Motor neuron (in vitro differentiated cells): Measurements from ENCODE around the gene CREBBP. TPM values are rescaled to one million over a fixed set of nuclear protein-coding genes. Genes with fewer than 3 reads are reported as not detected.
A peak's percentile ranks its signal among the peaks of the same experiment; 100 is the strongest.
"Not testable (repeated sequence)": the region's sequence is repeated elsewhere in the genome, so short reads cannot be mapped to it uniquely, and the experiment has no call there.

ENCODE experiments used
- ATAC-seq, 8 experiments: fragments of 200-7000 bp; cut with Tn5 transposase; replicated peaks in 6 of 8; 2 replicates each; pipeline ENCODE4 v1.8.0; 2021; ENCODE audit warnings: mild to moderate bottlenecking in 8 of 8, moderate library complexity in 8 of 8
- H3K27ac ChIP-seq, 2 donors: fragments of 250-450 bp; sonication (Bioruptor Pico); 2 replicates each; pipeline ENCODE4 v1.9.0; 2021; ENCODE audit warnings: antibody characterized with exemption in 2 of 2, mild to moderate bottlenecking in 2 of 2, moderate library complexity in 1 of 2
- H3K4me1 ChIP-seq, 2 donors: fragments of 250-450 bp; sonication (Bioruptor Pico); replicated peaks in 1 of 2; 2 replicates each; pipeline ENCODE4 v1.6.1; 2021; ENCODE audit warnings: antibody characterized with exemption in 2 of 2, mild to moderate bottlenecking in 2 of 2, moderate library complexity in 1 of 2
- H3K4me3 ChIP-seq, 5 donors: fragments of 250-450 bp; sonication (Bioruptor Pico); 2 replicates each; pipeline ENCODE4 v1.9.0; 2021; ENCODE audit warnings: antibody characterized with exemption in 5 of 5, mild to moderate bottlenecking in 5 of 5, moderate library complexity in 4 of 5
- WGBS, 10 experiments: fragments of 450-650 bp; shearing (Covaris generic); methylation state at CpG; one replicate each; pipeline ENCODE4 v1.0.0; 2022; 5-methylcytosine and 5-hydroxymethylcytosine counted together
- in situ Hi-C, 9 experiments: fragments of 400-800 bp; cut with MboI; loops; one replicate each; pipeline ENCODE4 v1.15.0; 2021; ENCODE audit warnings: low sequenced_read_pairs in 9 of 9, low pct_unique_long_range_greater_than_20kb in 2 of 9; ENCODE audit not compliant: unreplicated experiment in 9 of 9
- total RNA-seq, 8 experiments: library from RNA; unstranded; fragments of 300-600 nt; gene quantifications; 2 replicates each; pipeline versions ENCODE4 v1.2.3 to v1.2.4, GENCODE V29; 2022

CREBBP gene
- total RNA-seq, 8 experiments from 2014 or later, result 12.1 to 92.4 (median 23.7) TPM

DNA sequence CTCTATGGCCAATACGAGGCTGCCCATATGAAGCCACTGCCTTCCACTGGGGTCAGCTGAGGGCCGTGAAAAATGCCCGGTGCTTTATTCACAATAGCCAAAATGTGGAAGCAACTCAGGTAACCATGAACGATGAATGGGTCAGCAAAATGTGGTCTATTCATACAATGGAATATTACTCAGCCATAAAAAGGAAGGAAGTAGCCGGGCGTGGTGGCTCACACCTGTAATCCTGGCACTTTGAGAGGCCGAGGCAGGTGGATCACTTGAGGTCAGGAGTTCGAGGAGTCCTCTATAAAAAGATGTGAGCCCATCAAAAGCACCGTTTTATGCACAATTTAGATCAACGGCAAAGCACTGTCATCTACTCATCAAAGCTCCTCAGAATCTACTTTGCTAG, 158.0 kb downstream of the CREBBP start:
- 60 to 100% (median 94%) methylated on average over 1 to 7 of the region's 10 CpGs; no CpG with 5 or more reads in 3 of the 10 experiments for WGBS, 10 experiments
- Histone ChIP-seq H3K4me3 (no peak overlapping the region), H3K27ac (no peak overlapping the region), H3K4me1 (peaks cover 5 to 6% of the 10 kb centered on the region in 2 donors)
- ATAC-seq, result no peak
- in situ Hi-C loops, result no loop called here

DNA sequence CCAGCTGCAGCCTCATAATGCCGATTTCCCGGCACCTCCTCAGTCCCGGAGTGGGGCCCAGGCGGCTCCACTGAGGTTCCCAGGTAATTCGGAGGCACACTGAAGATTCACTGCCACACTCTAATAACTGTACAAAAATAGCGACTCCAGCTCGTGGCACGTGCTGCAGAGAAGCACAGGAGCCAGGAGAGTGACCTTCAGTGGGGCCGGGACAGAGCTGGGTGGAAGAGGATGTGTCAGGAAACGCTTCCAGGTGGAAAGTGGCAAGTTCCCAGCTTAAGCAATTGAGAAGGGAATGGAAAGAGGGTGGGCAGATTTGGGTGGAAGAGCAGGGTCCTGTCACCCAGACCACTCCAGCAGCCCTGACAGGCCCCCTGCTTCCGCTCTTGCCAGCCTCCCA, 160.1 kb downstream of the CREBBP start:
- Histone ChIP-seq H3K4me3 (no peak overlapping the region), H3K27ac (no peak overlapping the region), H3K4me1 (peaks cover 10 to 12% of the 10 kb centered on the region in 2 donors)
- in situ Hi-C loops, result no loop called here
- 64 to 100% (median 83%) methylated on average over 1 to 9 of the region's 11 CpGs; no CpG with 5 or more reads in 4 of the 10 experiments for WGBS, 10 experiments
- ATAC-seq, result no peak

DNA sequence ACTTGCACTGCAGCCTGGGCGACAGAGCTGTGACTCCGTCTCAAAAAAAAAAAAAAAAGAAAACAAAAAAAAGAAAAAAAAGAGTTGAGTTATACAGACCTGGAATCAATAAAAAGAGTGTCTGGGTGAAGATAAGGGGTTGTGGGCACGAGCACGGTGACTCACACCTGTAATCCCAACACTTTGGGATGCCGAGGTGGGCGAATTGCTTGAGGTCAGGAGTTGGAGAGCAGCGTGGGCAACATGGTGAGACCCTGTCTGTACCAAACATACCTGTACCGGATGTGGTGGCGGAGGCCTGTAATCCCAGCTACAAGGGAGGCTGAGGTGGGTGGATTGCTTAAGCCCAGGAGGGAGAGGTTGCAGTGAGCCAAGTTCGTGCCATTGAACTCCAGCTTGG, 161.9 kb downstream of the CREBBP start:
- WGBS, 10 experiments, result 79 to 100% (median 94%) methylated on average over 1 to 10 of the region's 10 CpGs
- H3K4me1 ChIP-seq, result peaks cover 10 to 12% of the 10 kb centered on the region in 2 donors
- H3K4me3 ChIP-seq, result no peak overlapping the region
- in situ Hi-C loops, result no loop called here
- no peak for ATAC-seq
- H3K27ac ChIP-seq, result no peak overlapping the region

DNA sequence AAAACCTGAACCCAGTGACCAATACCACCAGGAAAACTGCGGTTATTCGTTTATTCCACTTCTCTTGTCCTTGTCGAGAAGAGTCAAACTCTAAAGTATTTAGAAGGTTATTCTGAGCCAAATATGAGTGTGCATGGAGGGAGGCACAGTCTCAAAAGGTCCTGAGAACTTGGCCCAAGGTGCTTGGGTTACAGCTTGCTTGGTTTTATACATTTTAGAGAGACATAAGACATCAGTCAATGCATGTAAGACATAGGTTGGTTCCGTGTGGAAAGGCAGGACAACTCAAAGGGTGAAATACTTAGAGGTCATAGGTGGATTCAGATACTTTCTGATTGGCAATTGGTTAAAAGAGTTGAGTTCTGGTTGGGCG, 162.5 kb downstream of the CREBBP start:
- H3K4me1 ChIP-seq, result peaks cover 10 to 12% of the 10 kb centered on the region in 2 donors
- ATAC-seq, result no peak
- peak overlapping the region; percentile 77 to 90 for H3K27ac ChIP-seq
- in situ Hi-C loops, result no loop called here
- peak overlapping the region; percentile 54 to 96 (median 90) for H3K4me3 ChIP-seq
- WGBS, 10 experiments, result 0 to 64% (median 37%) methylated on average over 1 to 5 of the region's 5 CpGs; no CpG with 5 or more reads in 3 of the 10 experiments

DNA sequence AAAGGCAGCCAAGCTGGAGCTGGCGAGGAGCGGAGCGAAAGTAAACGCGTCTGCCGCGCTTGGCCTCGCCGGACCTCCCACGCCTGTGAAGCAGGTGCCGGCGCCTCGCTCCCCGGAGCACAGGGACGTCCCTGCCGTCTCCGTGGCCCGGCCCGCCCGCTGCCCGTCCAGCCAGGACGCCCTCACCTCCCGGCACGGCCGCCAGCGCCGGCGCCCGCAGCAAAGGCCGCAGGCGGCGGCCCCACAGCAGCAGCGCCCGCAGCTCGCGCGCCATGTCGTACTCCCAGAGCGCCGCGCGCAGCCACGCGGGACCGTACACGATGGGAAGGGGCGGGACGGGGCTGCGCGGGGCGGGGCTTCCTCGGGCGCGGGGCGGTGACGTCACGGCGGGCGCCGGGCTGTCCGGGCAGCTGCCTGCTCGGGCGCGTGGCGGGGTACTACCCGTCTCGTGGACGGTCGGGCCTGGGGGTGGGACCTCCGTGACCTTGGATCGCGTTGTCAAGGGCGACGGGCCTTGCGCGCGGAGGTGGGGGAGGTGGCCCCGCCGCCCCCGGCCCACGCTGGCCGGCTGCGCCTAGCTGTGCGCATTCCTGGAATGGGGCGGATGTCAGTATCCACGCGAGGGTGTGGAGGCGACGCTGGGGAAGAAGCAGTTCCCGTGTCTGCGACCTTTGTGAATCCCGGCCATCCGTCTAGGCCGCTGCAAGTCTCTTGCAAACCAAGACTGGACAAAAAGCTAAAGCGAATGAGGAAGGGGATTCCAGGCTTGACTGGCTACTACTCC, 163.1 kb downstream of the CREBBP start, which contains the start of gene TRAP1:
TSS of gene TRAP1 (minus strand) at position 290 of the 784 bp plus-strand sequence. CDS start at position 274, 16 bp downstream.
- peaks cover 10 to 12% of the 10 kb centered on the region in 2 donors for H3K4me1 ChIP-seq
- WGBS, 10 experiments, result 0 to 2% (median 0%) methylated on average over 2 to 12 of the region's 95 CpGs; no CpG with 5 or more reads in 7 of the 10 experiments
- ATAC-seq, result peak; percentile 89 to 93 (median 91)
- in situ Hi-C loops, result no loop called here
- H3K4me3 ChIP-seq, result peak within 1 kb of the TSS; percentile 54 to 96 (median 90)
- peak within 1 kb of the TSS; percentile 77 to 90 for H3K27ac ChIP-seq

DNA sequence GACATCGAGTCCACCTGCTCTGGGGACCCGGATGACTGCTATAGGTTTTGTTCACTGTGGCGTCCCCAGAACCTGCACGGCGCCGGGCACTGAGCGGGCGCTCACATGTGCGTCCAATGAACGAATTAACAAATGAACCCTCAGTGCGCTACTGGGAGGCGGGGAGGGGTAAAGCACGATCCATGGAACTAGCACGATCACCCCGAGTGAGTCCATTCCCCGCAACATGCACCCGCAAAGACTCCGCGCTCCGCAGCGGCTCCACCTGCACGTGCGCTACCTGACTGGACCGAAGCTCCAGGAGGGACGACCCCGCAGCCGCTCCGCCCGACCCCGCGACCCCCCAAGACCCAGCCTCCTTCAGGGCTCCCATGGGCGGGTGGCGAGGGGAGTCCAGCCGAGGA, 163.7 kb downstream of the CREBBP start:
- Histone ChIP-seq H3K4me3 (peak overlapping the region; percentile 54 to 96 (median 90)), H3K27ac (peak overlapping the region; percentile 77 to 90)
- ATAC-seq, result peak; percentile 13 to 55 (median 18)

DNA sequence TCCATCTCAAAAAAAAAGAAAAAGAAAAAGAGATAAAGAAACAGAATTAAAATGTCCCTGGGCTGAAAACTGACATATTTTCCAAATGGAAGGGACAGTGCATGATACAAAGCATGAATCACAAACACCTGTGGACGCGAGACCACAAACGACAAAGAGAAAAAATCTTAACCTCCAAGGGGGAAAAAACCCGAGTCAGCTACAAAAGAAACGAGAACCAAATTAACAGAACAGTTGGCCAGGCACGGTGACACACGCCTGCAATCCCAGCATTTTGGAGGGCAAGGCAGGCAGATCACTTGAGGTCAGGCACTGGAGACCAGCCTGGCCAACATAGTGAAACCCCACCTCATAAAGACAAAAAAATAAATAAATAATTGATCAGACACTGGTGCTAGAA, 165.1 kb downstream of the CREBBP start:
- Histone ChIP-seq H3K4me1 (peaks cover 10 to 12% of the 10 kb centered on the region in 2 donors), H3K27ac (no peak overlapping the region), H3K4me3 (no peak overlapping the region)
- ATAC-seq, result no peak
- in situ Hi-C loops, result no loop called here
- WGBS, 10 experiments, result 33 to 100% (median 91%) methylated on average over 1 to 7 of the region's 7 CpGs; no CpG with 5 or more reads in 2 of the 10 experiments

More for the DNA sequence above, 163.7 kb downstream of the CREBBP start:
- in situ Hi-C loops, result no loop called here
- 0 to 3% (median 0%) methylated on average over 1 to 17 of the region's 34 CpGs; no CpG with 5 or more reads in 6 of the 10 experiments for WGBS, 10 experiments
- peaks cover 10 to 12% of the 10 kb centered on the region in 2 donors for H3K4me1 ChIP-seq

DNA sequence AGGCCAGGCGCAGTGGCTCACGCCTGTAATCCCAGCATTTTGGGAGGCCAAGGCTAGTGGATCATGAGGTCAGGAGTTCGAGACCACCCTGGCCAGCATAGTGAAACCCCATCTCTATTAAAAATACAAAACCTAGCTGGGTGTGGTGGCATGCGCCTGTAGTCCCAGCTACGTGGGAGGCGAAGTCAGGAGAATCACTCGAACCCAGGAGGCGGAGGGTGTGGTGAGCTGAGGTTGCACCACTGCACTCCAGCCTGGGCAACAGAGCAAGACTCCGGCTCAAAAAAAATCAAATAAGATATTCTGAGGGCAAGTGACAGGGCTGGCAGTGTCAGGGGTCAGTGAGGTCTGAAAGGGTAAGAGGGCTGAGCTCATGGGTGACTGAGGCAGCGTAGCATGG, 166.1 kb downstream of the CREBBP start:
- ATAC-seq, in situ Hi-C loops, H3K4me3 ChIP-seq, H3K27ac ChIP-seq: not testable (repeated sequence)
- WGBS, 10 experiments, result 81 to 100% (median 100%) methylated on average over 1 to 6 of the region's 10 CpGs; no CpG with 5 or more reads in 2 of the 10 experiments
- peaks cover 10 to 12% of the 10 kb centered on the region in 2 donors for H3K4me1 ChIP-seq

DNA sequence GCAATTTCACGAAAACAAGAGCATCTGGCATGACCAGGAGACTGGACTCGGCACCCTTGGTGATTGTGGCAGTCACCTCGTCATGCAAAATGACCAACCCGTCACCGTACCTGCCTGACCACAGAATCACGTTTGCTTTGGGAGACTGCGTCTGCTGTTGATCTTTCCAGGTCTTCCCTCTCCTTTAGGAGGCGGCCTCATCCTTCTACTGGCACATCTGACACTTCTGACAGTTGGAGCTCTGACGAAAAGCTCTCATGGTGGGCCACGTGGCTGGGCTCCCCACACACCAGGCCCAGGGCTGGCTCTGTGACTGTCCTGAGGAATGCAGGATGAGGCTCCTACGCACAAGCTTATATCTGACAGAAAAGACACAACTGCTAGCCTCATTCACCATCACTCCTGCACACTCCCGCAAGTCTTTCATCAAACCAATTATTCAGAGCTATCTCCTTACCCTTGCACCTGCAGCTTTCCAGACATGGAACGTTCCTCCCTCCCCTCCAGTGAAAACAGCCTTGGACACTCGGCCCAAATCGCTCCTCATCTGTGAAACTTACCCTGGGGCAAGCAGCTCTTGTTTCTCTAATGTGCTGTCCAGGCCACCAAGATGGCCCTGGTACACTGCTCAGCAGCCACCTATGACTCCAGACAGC, 166.8 kb downstream of the CREBBP start:
- ATAC-seq, result no peak
- Histone ChIP-seq H3K4me3 (no peak overlapping the region), H3K27ac (no peak overlapping the region), H3K4me1 (peaks cover 10 to 12% of the 10 kb centered on the region in 2 donors)
- 80 to 100% (median 96%) methylated on average over 1 to 8 of the region's 15 CpGs; no CpG with 5 or more reads in 3 of the 10 experiments for WGBS, 10 experiments
- in situ Hi-C loops, result no loop called here

DNA sequence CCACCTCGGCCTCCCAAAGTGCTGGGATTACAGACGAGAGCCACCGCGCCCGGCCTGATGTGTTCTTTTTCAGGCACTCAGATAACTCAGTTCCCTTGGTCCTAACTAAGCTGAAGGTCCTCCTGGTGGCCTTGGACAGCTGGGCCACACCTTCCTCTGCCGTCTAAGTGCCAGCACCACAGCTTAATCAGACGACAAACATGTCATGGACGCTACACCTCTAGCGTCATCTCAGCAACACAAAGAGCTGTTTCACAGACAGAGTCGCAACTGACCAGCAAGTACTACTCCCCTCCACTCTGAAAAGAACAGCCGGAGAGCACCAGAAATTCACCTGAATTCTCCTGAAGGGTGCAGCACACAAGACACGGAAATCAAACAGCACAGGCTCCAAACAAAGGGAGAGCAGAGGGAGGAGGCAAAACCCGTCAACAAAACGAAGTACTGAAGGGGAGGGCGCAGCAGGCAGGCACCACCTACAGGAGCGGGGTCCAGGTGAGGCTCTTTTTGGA, 167.6 kb downstream of the CREBBP start:
- Histone ChIP-seq H3K4me1 (peaks cover 6 to 7% of the 10 kb centered on the region in 2 donors), H3K4me3 (no peak overlapping the region), H3K27ac (no peak overlapping the region)
- ATAC-seq, result no peak
- WGBS, 10 experiments, result 73 to 100% (median 89%) methylated on average over 3 to 10 of the region's 16 CpGs; no CpG with 5 or more reads in 2 of the 10 experiments
- in situ Hi-C loops, result no loop called here

DNA sequence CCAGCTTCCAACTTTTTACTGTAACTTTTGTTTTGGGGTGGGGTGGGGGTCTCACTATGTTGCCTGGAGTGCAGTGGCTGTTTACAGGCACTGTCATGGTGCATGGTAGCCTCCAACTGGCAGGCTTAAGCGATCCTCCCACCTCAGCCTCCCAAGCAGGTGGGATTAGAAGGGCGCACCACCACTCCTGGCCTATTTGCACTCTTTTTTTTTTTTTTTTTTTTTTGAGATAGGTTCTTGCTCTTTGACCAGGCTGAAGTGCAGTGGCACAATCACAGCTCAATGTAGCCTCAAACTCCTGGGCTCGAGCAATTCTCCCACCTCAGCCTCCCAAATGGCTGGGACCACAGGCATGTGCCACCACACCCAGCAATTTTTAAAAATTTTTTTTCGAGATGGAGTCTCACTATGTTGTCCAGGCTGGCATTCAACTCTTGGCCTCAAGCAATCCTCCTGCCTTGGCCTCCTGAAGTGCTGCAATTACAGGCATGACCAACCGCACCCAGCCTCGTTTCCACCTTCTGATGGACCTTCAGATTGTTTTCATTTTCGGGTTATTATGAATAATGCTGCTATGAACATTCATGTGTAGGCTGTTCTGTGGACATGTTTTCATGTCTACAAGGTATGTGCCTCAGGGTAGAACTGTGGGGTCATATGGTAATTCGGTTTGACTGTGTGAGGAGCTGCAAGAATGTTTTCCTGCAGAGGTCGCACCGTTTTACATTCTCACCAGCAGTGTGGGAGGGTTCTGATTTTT, 174.1 kb downstream of the CREBBP start:
- H3K4me1 ChIP-seq, result no peaks in the 10 kb centered on the region
- ATAC-seq, result peak in 1 of 8 experiments; percentile 79
- in situ Hi-C loops, result no loop called here
- no peak overlapping the region for H3K4me3 ChIP-seq
- H3K27ac ChIP-seq, result no peak overlapping the region
- WGBS, 10 experiments, result 50 to 100% (median 89%) methylated on average over 1 to 8 of the region's 10 CpGs

DNA sequence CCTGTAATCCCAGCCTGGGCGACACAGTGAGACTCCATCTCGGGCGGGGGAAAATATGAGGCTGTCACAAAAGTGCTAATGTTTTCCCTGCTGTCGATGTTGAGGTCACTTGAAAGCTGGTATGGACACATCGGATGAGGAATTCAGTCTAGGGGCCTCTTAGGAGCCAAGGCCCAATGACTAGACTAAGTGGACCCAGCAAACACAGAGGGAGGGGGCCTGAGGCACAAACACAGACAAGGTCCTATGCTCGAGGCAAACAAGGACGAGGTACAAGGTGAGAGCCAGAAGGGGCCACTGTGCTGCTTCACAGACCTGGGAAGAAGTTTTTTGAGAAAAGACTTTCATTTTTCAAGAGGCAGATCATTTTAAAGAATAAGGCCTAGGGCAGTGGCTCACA, 178.4 kb downstream of the CREBBP start:
- WGBS, 10 experiments, result 90 to 100% (median 98%) methylated on average over 1 to 7 of the region's 7 CpGs; no CpG with 5 or more reads in 4 of the 10 experiments
- Histone ChIP-seq H3K27ac (no peak overlapping the region), H3K4me3 (no peak overlapping the region), H3K4me1 (no peaks in the 10 kb centered on the region)
- no peak for ATAC-seq
- in situ Hi-C loops, result no loop called here
